Stimulated activated effector memory CD8-positive, alpha-beta T cell treated with anti-CD3 and anti-CD28 coated beads, Interleukin-12 subunit alpha, Interleukin-12 subunit beta, amount 100 ng/mL, for 72 hours (primary cell): ENCODE results near the gene MAML2.
A peak's percentile ranks its signal among the peaks of the same experiment; 100 is the strongest.

ENCODE experiments used
- ATAC-seq: fragments of 150-1000 bp; cut with Tn5 transposase; 2 replicates; pipeline ENCODE4 v1.10.0; 2021
- DNase-seq, 2 donors: peaks; one replicate each; pipeline ENCODE4 v3.0.0; 2021 to 2022; ENCODE audit warnings: low spot score in 2 of 2
- H3K27ac Mint-ChIP-seq: one replicate; pipeline ENCODE4 v1.8.0; 2022; ENCODE audit warnings: mild to moderate bottlenecking, mixed read lengths
- H3K36me3 Mint-ChIP-seq: one replicate; pipeline ENCODE4 v1.8.0; 2022; ENCODE audit warnings: mild to moderate bottlenecking, mixed read lengths
- H3K4me1 Mint-ChIP-seq: one replicate; pipeline ENCODE4 v1.8.0; 2022; ENCODE audit warnings: mixed read lengths
- H3K4me3 Mint-ChIP-seq: one replicate; pipeline ENCODE4 v1.8.0; 2022; ENCODE audit warnings: mild to moderate bottlenecking, mixed read lengths
- H3K9me3 Mint-ChIP-seq: one replicate; pipeline ENCODE4 v1.8.0; 2022; ENCODE audit warnings: mixed read lengths

Gene MAML2

DNA sequence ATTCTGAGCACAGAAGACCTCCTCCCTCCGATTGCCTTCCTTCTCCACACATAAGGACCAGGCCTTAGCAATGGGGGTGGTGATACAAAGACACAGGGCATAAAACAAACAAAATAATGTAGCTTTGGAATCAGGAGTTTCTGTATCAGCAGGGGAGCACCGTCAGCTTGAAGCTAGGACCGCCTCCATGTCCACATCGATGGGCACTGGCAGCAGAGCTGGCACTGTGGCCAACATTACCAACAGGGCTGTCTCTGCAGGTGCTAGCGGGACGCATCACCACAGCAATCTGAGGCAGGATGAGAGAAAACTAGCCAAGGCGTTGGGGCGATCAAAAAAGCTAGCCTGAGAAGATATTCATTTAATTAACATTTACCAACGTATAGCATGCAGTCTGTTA is 201.4 kb downstream of the MAML2 start:
- Mint-ChIP-seq H3K4me1 (peaks cover 24% of the 10 kb centered on the region), H3K36me3 (no peaks in the 10 kb centered on the region), H3K9me3 (no peaks in the 10 kb centered on the region), H3K4me3 (no peak overlapping the region), H3K27ac (peak overlapping the region; percentile 44)
- ATAC-seq (no peak), DNase-seq (no peak)

DNA sequence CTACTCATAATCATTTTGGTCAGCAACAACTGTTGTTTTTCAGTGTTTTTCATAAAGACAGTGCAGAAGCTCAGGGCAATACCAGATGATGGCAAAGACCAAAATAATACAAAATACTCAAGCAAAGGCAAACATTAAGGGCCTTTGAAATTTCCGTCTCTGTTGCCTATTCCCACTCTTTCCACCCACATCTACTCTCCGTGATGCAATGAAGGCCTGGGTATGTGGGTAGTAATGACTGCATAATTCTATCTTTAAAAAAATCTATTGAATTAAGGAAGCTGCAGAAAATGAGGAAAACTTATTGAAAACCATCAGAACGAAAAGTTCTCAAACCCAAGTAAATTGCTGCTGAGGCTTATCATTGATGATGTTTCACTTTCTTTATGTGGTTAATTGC is 203.3 kb downstream of the MAML2 start:
- H3K4me1 Mint-ChIP-seq: peaks cover 34% of the 10 kb centered on the region
- H3K36me3 Mint-ChIP-seq: no peaks in the 10 kb centered on the region
- H3K27ac Mint-ChIP-seq: peak overlapping the region; percentile 59
- DNase-seq (no peak), ATAC-seq (no peak)
- H3K9me3 Mint-ChIP-seq: no peaks in the 10 kb centered on the region
- peak overlapping the region; percentile 11 for H3K4me3 Mint-ChIP-seq

DNA sequence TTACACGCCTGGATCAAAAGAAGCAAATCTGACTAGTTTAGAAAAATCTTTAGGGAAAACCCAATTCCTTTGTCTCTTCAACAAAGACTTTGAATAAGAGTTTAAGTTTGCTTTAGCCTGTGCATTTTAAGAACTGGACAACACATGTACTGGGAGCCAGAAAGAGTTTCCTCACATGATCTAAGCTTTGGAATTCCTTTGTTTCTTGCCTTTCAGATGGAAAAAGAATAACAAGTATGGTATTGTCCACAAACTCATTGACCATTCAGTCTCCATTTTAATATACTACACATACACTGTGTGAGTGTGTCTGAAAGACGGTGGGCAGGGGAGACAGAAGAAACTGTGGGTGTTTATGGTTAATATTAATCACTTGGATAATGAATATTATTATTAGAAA is 205.6 kb downstream of the MAML2 start:
- Mint-ChIP-seq H3K27ac (peak overlapping the region; percentile 83), H3K4me3 (peak overlapping the region; percentile 20), H3K36me3 (no peaks in the 10 kb centered on the region), H3K4me1 (peaks cover 36% of the 10 kb centered on the region), H3K9me3 (no peaks in the 10 kb centered on the region)
- DNase-seq: no peak
- no peak for ATAC-seq

DNA sequence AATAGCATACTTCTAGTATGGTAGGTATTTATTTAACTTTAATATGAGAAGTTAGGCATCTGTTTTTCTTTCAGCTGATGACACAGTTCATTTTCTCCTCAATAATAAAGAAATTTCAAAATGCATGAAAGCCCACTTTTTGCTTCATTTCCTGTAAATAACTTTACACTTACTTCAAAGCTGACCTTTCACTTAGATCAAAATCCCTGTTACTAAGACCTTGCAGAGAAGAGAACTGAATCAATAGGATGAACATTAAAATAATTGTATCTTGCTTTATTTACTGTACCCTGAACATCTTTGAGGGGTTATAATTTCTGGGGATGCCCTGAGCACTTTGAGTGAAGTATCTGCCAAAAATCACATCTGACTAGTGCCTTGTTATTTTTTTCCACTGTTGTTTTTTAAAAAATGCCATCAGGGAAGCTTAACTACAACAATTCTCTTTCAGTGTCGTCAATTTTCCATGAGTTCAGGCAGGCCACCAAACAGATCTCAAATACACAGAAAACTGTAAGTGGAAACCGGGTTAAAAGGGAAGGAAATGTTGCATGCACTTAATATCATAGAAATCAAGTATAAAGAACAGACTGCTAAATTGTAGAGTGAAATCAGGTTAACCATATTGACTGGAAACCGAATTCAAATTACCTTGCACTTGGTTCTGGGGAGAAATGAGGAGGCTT is 206.2 kb downstream of the MAML2 start:
- peaks cover 36% of the 10 kb centered on the region for H3K4me1 Mint-ChIP-seq
- ATAC-seq: no peak

DNA sequence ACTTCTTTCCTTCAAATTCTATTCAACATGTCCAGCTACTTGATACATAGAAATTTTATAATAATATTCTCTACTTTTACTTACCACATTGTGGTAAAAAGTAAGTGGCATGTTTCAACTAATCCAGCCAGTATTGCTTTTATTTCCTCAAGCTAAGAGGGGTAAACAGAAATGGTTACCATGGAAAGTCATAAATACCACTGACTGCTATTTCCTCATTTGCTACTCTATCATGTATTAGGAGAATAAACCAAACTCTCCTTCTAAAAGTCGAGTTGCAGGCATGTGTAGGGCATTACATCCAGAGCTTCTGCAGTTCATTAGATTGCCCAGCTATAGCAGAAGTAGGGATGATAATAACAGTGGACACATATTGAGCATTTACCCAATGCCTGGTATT is 208.4 kb downstream of the MAML2 start:
- no peaks in the 10 kb centered on the region for H3K9me3 Mint-ChIP-seq
- no peak for ATAC-seq
- no peak overlapping the region for H3K4me3 Mint-ChIP-seq
- H3K36me3 Mint-ChIP-seq: no peaks in the 10 kb centered on the region
- H3K27ac Mint-ChIP-seq: no peak overlapping the region
- no peak for DNase-seq
- peaks cover 31% of the 10 kb centered on the region for H3K4me1 Mint-ChIP-seq

More for the DNA sequence above, 206.2 kb downstream of the MAML2 start:
- Mint-ChIP-seq H3K36me3 (no peaks in the 10 kb centered on the region), H3K4me3 (peak overlapping the region; percentile 20), H3K27ac (peak overlapping the region; percentile 83), H3K9me3 (no peaks in the 10 kb centered on the region)
- DNase-seq: no peak

DNA sequence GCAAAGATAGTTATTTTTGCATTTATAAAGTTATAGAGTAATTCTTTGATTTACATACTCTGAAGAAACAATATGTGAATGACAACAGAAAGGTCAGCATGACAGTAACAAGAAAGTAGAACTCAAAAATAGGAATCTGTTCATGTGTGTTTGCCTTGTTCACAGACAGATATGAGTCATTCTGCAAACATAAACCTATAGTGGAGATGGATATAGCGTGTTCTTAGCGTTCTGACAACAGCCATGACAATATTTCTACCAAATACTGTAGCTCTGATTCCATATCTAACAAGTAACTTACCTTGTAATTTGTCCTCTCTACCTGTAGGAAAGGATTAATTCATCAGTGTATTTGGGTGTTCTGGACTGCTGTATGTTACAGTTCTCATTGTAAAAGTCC is 210.6 kb downstream of the MAML2 start:
- Mint-ChIP-seq H3K27ac (no peak overlapping the region), H3K4me1 (peaks cover 28% of the 10 kb centered on the region), H3K9me3 (no peaks in the 10 kb centered on the region), H3K4me3 (no peak overlapping the region), H3K36me3 (no peaks in the 10 kb centered on the region)
- DNase-seq (no peak), ATAC-seq (no peak)

DNA sequence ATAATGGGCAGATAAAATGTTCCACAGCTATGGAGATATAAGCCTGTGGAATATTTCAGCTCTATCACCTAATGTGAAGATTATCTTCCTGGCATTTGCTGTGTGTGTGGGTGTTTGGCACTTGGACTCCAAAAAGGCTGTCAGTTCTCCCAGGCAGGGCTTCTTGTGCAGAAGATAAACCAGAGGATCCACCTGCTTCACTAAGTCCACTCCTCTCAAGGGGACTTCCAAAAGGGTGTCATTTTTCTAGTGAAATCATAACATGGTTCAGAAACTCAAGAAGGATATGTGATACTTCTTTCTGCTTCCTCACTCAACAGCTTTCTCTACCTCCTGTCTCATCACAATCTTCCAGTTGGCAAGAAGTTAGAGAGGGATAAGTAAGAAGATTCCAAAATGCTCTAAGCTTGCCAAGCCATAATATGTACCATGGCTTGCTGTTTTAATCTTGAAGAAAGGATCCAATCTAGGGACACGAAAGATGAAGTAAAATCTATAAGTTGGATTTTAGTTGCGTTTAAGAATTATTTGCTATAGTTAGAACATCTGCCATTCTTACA is 212.9 kb downstream of the MAML2 start:
- Mint-ChIP-seq H3K4me1 (peaks cover 22% of the 10 kb centered on the region), H3K36me3 (no peaks in the 10 kb centered on the region), H3K4me3 (no peak overlapping the region), H3K27ac (peak overlapping the region; percentile 52), H3K9me3 (no peaks in the 10 kb centered on the region)
- DNase-seq (no peak), ATAC-seq (no peak)

DNA sequence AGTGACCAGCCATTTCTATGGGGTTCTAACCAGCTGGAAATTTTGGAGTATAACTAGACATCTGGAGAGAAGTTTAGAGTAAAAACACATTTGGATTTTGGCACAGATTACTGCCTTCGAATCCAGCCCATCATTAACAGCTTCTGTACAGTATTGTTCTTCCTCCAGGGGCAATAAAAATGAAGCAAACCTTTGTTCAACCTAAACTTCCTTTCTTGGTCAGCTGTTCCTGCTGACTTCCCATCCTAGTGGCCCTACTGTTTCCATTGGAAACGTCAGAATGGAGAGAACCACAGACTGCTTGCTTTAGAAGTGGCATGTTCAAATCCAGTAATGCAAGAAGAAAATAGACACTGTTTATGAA is 215.4 kb downstream of the MAML2 start:
- ATAC-seq: no peak
- peaks cover 31% of the 10 kb centered on the region for H3K4me1 Mint-ChIP-seq
- H3K27ac Mint-ChIP-seq: no peak overlapping the region
- H3K4me3 Mint-ChIP-seq: no peak overlapping the region
- H3K9me3 Mint-ChIP-seq: no peaks in the 10 kb centered on the region
- DNase-seq: no peak
- H3K36me3 Mint-ChIP-seq: peaks cover 6% of the 10 kb centered on the region

DNA sequence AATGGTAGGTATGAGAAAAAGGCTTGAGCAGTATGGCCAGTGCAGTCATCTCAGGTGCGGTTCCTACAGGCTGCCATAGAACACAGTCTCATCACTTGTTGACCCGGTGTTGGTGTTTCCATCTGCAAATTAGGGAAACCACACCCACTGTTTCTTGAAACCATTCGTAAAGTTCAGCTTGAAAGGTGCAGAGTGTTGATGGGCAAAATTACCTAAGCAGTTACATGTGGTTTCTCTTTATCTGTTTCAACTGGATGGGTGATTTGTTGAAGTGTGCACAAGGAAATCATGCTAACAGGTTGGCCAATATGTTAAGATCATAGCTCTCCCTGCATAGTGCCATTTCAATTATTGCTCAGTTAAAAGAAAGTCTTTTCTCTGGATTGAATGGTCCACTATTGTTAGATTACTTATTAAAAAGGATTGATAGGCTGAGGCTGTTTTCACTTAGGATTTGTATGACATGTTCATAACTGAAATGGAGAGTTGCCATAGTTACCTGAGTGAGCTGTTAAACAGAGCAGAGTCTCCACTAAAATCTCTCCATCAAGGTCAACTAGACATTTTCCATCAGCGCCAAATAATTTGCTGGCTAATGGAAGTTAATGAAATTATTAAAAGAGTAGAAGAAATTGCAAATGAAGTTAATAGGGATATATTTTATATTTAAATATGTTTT is 215.9 kb downstream of the MAML2 start:
- DNase-seq (no peak), ATAC-seq (no peak)
- H3K9me3 Mint-ChIP-seq: no peaks in the 10 kb centered on the region
- H3K27ac Mint-ChIP-seq: no peak overlapping the region
- no peak overlapping the region for H3K4me3 Mint-ChIP-seq
- peaks cover 31% of the 10 kb centered on the region for H3K4me1 Mint-ChIP-seq
- H3K36me3 Mint-ChIP-seq: peaks cover 6% of the 10 kb centered on the region

DNA sequence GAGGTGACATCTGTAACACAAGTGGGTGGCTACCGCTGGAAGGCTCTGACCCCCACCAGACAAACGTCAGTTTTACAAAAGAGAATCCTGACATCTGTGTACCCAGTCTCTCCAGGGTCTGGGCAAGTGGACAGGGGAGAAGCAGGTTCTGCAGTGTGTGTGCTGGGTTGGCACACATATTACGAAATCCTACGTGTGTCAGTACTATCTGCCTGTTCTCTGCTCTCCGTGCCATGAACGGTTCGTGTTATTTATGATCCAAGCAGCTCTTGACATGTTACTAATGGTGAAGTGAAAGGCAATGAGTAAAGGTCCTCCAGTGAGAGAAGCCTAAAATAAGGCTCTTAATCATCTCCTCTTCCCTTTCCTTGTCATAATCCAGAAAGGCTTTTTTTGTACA is 217.6 kb downstream of the MAML2 start:
- no peak for ATAC-seq
- no peak for DNase-seq

DNA sequence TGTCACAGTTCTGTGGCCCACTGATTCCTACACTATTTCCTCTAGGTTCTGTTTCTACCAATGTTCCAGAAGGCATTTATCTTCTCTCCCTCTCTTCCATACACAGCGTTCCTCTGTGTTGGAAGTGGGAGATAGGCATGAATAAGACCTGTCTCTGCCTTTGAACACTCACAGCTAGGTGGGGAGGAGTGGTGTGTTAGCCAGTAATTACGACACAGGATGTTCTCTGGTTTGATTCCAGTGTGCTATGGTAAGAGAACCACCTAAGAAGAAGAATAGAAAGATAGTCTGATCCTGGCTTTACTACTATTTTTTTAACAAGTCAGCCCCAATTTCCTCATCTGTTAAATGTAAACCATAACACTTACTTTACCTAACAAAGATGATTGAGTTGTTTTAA is 218.8 kb downstream of the MAML2 start:
- peak; percentile 43 for ATAC-seq
- H3K27ac Mint-ChIP-seq: no peak overlapping the region
- H3K4me1 Mint-ChIP-seq: peaks cover 23% of the 10 kb centered on the region

More for the DNA sequence above, 217.6 kb downstream of the MAML2 start:
- peaks cover 6% of the 10 kb centered on the region for H3K36me3 Mint-ChIP-seq
- H3K4me1 Mint-ChIP-seq: peaks cover 31% of the 10 kb centered on the region
- H3K27ac Mint-ChIP-seq: no peak overlapping the region
- H3K9me3 Mint-ChIP-seq: no peaks in the 10 kb centered on the region
- H3K4me3 Mint-ChIP-seq: no peak overlapping the region

DNA sequence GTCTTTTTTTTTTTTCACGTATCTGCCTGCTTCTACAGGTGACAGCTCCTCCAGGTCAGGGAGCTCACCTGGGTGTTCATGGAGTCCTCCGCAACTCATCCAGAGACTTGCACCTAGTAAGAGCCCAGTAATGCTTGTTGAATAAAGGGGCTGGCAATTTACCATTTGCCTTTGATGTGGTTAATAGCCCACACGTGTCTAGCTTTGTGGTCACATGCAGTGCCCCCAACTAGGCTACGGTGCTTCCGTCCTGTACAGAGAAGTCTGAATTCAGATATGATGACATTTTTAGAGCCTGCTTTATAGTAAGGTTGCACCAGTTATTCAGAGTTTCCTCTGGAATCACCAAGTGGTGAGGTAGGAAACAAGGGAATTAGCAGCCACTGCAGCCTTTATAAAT is 219.7 kb downstream of the MAML2 start:
- ATAC-seq (no peak), DNase-seq (no peak)
- H3K4me1 Mint-ChIP-seq: peaks cover 23% of the 10 kb centered on the region
- H3K27ac Mint-ChIP-seq: no peak overlapping the region
- H3K9me3 Mint-ChIP-seq: no peaks in the 10 kb centered on the region
- H3K36me3 Mint-ChIP-seq: peaks cover 6% of the 10 kb centered on the region
- H3K4me3 Mint-ChIP-seq: no peak overlapping the region

More for the DNA sequence above, 218.8 kb downstream of the MAML2 start:
- H3K9me3 Mint-ChIP-seq: no peaks in the 10 kb centered on the region
- H3K4me3 Mint-ChIP-seq: no peak overlapping the region
- DNase-seq: no peak
- peaks cover 6% of the 10 kb centered on the region for H3K36me3 Mint-ChIP-seq

DNA sequence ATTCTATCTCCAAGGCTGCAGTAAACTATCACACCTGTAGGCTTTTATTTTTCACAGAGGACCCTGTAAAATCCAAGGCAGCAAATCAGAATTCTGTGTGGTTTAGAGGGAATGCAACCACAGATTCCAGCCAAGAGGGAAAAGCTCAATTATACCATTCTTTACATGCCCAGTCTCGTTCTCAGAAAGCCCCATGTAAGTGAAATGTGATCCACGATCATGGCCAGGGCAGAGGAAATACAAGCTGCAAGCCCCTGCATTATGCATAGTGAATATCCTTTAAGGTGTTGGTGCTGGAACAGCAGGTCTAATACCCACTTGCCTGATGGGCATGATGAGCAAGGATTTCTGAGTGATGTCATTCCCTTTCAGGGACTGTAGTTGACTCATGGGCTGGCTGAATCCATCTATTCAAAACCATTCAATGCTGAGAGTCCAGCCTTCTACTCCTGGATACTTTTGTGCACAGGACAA is 220.4 kb downstream of the MAML2 start:
- H3K9me3 Mint-ChIP-seq: no peaks in the 10 kb centered on the region
- no peak overlapping the region for H3K27ac Mint-ChIP-seq
- peak; percentile 26 for ATAC-seq
- peaks cover 6% of the 10 kb centered on the region for H3K36me3 Mint-ChIP-seq
- peaks cover 23% of the 10 kb centered on the region for H3K4me1 Mint-ChIP-seq
- H3K4me3 Mint-ChIP-seq: no peak overlapping the region
- no peak for DNase-seq

DNA sequence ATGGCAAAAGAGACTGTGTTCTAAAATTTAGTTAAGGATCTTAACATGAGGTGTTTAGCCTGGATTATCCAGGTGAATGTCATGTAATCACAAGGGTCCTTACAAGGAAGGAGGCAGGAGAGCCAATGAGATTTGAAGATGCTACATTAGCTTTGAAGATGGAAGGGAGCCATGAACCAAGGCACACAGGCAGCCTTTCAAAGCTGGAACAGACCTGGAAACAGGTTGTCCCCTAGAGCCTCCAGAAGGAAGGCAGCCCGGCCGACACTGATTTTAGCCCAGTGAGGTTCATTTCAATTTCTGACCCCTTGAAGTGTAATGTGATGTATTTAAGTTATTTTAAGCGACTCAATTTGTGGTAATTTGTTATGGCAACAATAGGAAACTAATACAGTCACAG is 223.8 kb downstream of the MAML2 start:
- no peaks in the 10 kb centered on the region for H3K9me3 Mint-ChIP-seq
- H3K36me3 Mint-ChIP-seq: peaks cover 6% of the 10 kb centered on the region
- H3K4me3 Mint-ChIP-seq: no peak overlapping the region
- ATAC-seq: no peak
- peaks cover 18% of the 10 kb centered on the region for H3K4me1 Mint-ChIP-seq
- no peak for DNase-seq
- no peak overlapping the region for H3K27ac Mint-ChIP-seq

DNA sequence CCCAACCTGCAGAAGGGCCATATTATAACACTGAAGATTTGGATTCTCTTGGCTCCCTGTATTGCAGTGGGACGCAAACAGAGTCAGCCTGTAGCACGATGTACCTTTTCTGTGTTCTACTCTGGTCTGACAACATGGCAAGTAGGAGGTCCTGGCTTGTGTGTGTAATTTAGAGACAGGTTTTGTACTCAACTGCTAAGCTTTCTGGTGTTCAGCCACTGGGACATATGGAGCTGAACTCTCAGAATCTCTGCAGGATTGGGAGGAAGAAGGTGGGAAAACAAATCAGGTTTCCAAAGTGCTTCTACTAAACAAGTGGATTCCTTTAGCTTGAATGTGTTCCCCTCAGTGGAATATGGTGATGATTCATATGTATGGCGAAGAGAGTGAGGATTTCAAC is 226.6 kb downstream of the MAML2 start:
- ATAC-seq: no peak
- H3K4me1 Mint-ChIP-seq: peaks cover 19% of the 10 kb centered on the region

More for the DNA sequence above, 226.6 kb downstream of the MAML2 start:
- H3K36me3 Mint-ChIP-seq: no peaks in the 10 kb centered on the region
- H3K27ac Mint-ChIP-seq: no peak overlapping the region
- no peaks in the 10 kb centered on the region for H3K9me3 Mint-ChIP-seq
- DNase-seq: no peak
- no peak overlapping the region for H3K4me3 Mint-ChIP-seq
